HepG2 (cell line): ENCODE results near the gene PAPPA.

ENCODE experiments used
- FOSL2 ChIP-seq: sonication (generic); formaldehyde crosslinking; IDR thresholded peaks from 2 replicates; pipeline ENCODE4 v1.4.0; 2020; ENCODE audit warnings: missing genetic modification reagents
- MAX ChIP-seq: IDR thresholded peaks from 2 replicates; pipeline ENCODE4 v1.6.1; 2012; ENCODE audit warnings: inconsistent platforms
- NPAS2 ChIP-seq: sonication (generic); formaldehyde crosslinking; IDR thresholded peaks from 2 replicates; pipeline ENCODE4 v1.8.0; 2022; ENCODE audit warnings: mild to moderate bottlenecking, missing genetic modification reagents, borderline replicate concordance
- PHF8 ChIP-seq: sonication (generic); formaldehyde crosslinking; IDR thresholded peaks from 2 replicates; pipeline ENCODE4 v1.5.0; 2020; ENCODE audit warnings: missing genetic modification reagents
- RXRA ChIP-seq: sonication (generic); formaldehyde crosslinking; IDR thresholded peaks from 2 replicates; pipeline ENCODE4 v1.5.1; 2020; ENCODE audit warnings: missing genetic modification reagents
- SRF ChIP-seq: IDR thresholded peaks from 2 replicates; pipeline ENCODE4 v1.6.1; 2011; ENCODE audit warnings: mild to moderate bottlenecking, low read depth, low read length, moderate library complexity
- SUZ12 ChIP-seq: fragments of 150-350 bp; IDR thresholded peaks from 2 replicates; pipeline ENCODE4 v1.6.1; 2014; ENCODE audit warnings: low read depth, low read length
- TAF15 ChIP-seq: fragments of 200-400 bp; formaldehyde crosslinking; IDR thresholded peaks from one replicate; pipeline ENCODE4 v1.6.1; 2018; ENCODE audit warnings: mild to moderate bottlenecking, low read depth, low read length; ENCODE audit not compliant: poor library complexity, severe bottlenecking
- TFE3 ChIP-seq: IDR thresholded peaks from 2 replicates; pipeline ENCODE4 v1.6.1; 2016
- ZNF20 ChIP-seq: sonication (generic); formaldehyde crosslinking; IDR thresholded peaks from 2 replicates; pipeline ENCODE4 v1.4.0; 2020; ENCODE audit warnings: mild to moderate bottlenecking, moderate library complexity, missing genetic modification reagents
- ZNF335 ChIP-seq: sonication (generic); formaldehyde crosslinking; IDR thresholded peaks from 2 replicates; pipeline ENCODE4 v1.4.0; 2020; ENCODE audit warnings: missing genetic modification reagents
- ZNF44 ChIP-seq: sonication (generic); formaldehyde crosslinking; IDR thresholded peaks from 2 replicates; pipeline ENCODE4 v1.5.1; 2020; ENCODE audit warnings: mild to moderate bottlenecking, missing genetic modification reagents
- TF ChIP-seq, protein P1 (sequence below): sonication (generic); formaldehyde crosslinking; IDR thresholded peaks from 2 replicates; pipeline ENCODE4 v1.5.1; 2020; ENCODE audit warnings: missing genetic modification reagents, mild to moderate bottlenecking, borderline replicate concordance
- TF ChIP-seq, protein P2 (sequence below): sonication (generic); formaldehyde crosslinking; IDR thresholded peaks from 2 replicates; pipeline ENCODE4 v1.5.0; 2020; ENCODE audit warnings: mild to moderate bottlenecking, missing genetic modification reagents, moderate library complexity

DNA sequence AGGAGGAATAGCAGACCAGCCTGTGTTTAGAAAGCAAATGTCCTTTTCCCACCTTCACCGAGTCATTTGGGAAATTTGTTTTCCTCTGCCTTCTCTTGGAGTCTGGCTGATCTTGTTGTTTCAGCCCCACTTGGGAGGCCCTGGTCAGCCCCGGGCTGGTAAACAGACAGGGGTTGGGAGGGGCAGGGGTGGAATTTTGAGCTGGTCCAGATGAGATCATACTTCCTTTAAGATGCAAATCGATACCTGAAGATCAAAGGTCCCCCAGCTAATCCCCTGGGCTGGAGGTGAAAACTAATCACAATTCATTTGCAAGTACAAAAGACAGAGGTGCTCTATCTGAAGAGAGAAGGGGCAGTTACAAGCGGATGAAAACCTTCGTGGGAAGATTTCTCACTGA is 118.4 kb downstream of the PAPPA start:
- TF ChIP-seq, protein P1, sequence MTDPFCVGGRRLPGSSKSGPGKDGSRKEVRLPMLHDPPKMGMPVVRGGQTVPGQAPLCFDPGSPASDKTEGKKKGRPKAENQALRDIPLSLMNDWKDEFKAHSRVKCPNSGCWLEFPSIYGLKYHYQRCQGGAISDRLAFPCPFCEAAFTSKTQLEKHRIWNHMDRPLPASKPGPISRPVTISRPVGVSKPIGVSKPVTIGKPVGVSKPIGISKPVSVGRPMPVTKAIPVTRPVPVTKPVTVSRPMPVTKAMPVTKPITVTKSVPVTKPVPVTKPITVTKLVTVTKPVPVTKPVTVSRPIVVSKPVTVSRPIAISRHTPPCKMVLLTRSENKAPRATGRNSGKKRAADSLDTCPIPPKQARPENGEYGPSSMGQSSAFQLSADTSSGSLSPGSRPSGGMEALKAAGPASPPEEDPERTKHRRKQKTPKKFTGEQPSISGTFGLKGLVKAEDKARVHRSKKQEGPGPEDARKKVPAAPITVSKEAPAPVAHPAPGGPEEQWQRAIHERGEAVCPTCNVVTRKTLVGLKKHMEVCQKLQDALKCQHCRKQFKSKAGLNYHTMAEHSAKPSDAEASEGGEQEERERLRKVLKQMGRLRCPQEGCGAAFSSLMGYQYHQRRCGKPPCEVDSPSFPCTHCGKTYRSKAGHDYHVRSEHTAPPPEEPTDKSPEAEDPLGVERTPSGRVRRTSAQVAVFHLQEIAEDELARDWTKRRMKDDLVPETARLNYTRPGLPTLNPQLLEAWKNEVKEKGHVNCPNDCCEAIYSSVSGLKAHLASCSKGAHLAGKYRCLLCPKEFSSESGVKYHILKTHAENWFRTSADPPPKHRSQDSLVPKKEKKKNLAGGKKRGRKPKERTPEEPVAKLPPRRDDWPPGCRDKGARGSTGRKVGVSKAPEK (CRISPR knock-in tag): no peak
- no peak for TF ChIP-seq ZNF20
- TF ChIP-seq ZNF335 (CRISPR knock-in tag): no peak
- TF ChIP-seq FOSL2: no peak
- no peak for TF ChIP-seq TAF15
- no peak for TF ChIP-seq RXRA (CRISPR knock-in tag)
- TF ChIP-seq TFE3: no peak
- no peak for TF ChIP-seq SRF
- no peak for TF ChIP-seq ZNF44 (CRISPR knock-in tag)
- no peak for TF ChIP-seq MAX
- TF ChIP-seq SUZ12: no peak
- no peak for TF ChIP-seq PHF8 (CRISPR knock-in tag)
- no peak for TF ChIP-seq NPAS2
- TF ChIP-seq, protein P2, sequence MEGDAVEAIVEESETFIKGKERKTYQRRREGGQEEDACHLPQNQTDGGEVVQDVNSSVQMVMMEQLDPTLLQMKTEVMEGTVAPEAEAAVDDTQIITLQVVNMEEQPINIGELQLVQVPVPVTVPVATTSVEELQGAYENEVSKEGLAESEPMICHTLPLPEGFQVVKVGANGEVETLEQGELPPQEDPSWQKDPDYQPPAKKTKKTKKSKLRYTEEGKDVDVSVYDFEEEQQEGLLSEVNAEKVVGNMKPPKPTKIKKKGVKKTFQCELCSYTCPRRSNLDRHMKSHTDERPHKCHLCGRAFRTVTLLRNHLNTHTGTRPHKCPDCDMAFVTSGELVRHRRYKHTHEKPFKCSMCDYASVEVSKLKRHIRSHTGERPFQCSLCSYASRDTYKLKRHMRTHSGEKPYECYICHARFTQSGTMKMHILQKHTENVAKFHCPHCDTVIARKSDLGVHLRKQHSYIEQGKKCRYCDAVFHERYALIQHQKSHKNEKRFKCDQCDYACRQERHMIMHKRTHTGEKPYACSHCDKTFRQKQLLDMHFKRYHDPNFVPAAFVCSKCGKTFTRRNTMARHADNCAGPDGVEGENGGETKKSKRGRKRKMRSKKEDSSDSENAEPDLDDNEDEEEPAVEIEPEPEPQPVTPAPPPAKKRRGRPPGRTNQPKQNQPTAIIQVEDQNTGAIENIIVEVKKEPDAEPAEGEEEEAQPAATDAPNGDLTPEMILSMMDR (CRISPR knock-in tag): no peak
